ENCODE data around the gene DNER. TPM values are rescaled to one million over a fixed set of nuclear protein-coding genes. Genes with fewer than 3 reads are reported as not detected.

The DNER gene
- total RNA-seq, 1 experiment from 2014 or later = 8.4 TPM

DNA sequence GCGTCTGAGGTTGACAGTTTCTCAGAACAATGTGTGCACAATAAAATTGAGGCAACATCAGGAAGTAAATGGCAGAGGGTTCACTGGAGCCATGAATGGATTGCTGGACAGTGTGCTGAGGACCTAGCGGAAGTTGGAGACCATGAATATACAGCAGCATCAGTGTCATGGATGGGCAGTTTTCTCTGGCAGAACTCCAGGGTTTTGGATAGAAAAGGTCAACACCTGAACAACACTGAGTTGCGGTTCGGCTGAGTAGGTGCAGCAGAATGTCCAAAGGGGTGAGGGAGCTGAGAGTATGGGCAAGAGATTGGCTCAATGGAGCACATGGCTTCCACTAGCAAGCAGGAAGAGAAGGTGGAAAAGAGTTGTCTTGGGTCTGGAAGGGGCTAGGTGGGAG lies 73.7 kb downstream of the DNER start:
- intact Hi-C loops (cut with micrococcal nuclease; ENCODE audit: unreplicated experiment) = no loop called here
- BruUV-seq (replicated peaks) = no TSS peak
- POLR2A ChIA-PET (ENCODE audit: low non-redundant PET) = no interaction called here

DNA sequence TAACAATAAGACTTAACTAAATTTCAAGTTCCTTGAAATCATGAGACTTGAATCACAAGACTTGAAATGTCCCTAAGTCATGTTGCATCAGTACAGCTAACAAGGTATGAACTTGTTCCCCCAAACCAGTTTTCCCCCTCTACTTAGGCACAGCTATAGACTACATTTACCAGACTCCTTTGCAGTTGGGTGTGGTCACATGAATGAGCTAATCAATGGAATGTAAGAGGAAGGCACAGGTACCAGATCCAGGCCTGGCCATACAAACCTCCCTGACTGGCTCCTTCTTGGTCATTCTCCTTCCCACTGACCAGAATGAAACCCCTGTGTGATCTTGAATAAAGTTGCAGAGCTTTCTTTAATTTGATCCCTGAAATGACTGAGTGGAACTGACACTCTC lies 77.8 kb downstream of the DNER start:
- ChIA-PET POLR2A (ENCODE audit: low non-redundant PET) (no interaction called here), CTCF (no interaction called here)
- no peak overlapping the region for H3K4me3 ChIP-seq (ENCODE audit: low read depth, low read length, poor library complexity, severe bottlenecking)
- no peak overlapping the region for H3K27ac ChIP-seq (ENCODE audit: low read depth, low read length, poor library complexity, severe bottlenecking)
- H3K36me3 ChIP-seq (ENCODE audit: insufficient read depth, low read length, poor library complexity, severe bottlenecking) = no peaks in the 10 kb centered on the region
- no TSS peak for BruUV-seq (replicated peaks)
- H3K27me3 ChIP-seq (replicated peaks; ENCODE audit: insufficient read depth, low read depth, low read length, poor library complexity) = no peaks in the 10 kb centered on the region
- intact Hi-C loops (cut with micrococcal nuclease; ENCODE audit: unreplicated experiment) = no loop called here
- H3K4me1 ChIP-seq (ENCODE audit: insufficient read depth, low read length, poor library complexity, severe bottlenecking) = no peaks in the 10 kb centered on the region
- DNase-seq (ENCODE audit: low spot score) = no peak
- no peak for TF ChIP-seq CTCF (conservative IDR thresholded peaks at IDR 0.05; ENCODE audit: low read depth, low read length)
- TF ChIP-seq EZH2 (IDR thresholded peaks at IDR 0.05; ENCODE audit: borderline replicate concordance, low read depth, low read length, poor library complexity, severe bottlenecking) = no peak
- no peaks in the 10 kb centered on the region for H3K9me3 ChIP-seq (ENCODE audit: low read depth, low read length, poor library complexity, severe bottlenecking)

More for the DNA sequence above, 73.7 kb downstream of the DNER start:
- no peak for TF ChIP-seq CTCF (conservative IDR thresholded peaks at IDR 0.05; ENCODE audit: low read depth, low read length)
- no peak for TF ChIP-seq EZH2 (IDR thresholded peaks at IDR 0.05; ENCODE audit: borderline replicate concordance, low read depth, low read length, poor library complexity, severe bottlenecking)
- no peak overlapping the region for H3K27ac ChIP-seq (ENCODE audit: low read depth, low read length, poor library complexity, severe bottlenecking)
- H3K27me3 ChIP-seq (replicated peaks; ENCODE audit: insufficient read depth, low read depth, low read length, poor library complexity) = no peaks in the 10 kb centered on the region
- H3K9me3 ChIP-seq (ENCODE audit: low read depth, low read length, poor library complexity, severe bottlenecking) = no peaks in the 10 kb centered on the region
- H3K4me1 ChIP-seq (ENCODE audit: insufficient read depth, low read length, poor library complexity, severe bottlenecking) = no peaks in the 10 kb centered on the region
- DNase-seq (ENCODE audit: low spot score) = no peak
- no peaks in the 10 kb centered on the region for H3K36me3 ChIP-seq (ENCODE audit: insufficient read depth, low read length, poor library complexity, severe bottlenecking)
- no peak overlapping the region for H3K4me3 ChIP-seq (ENCODE audit: low read depth, low read length, poor library complexity, severe bottlenecking)
- CTCF ChIA-PET = no interaction called here

GRCh38 chr2:229635371-229635680 lies 79.0 kb downstream of the DNER start:
- TF ChIP-seq CTCF (conservative IDR thresholded peaks at IDR 0.05; ENCODE audit: low read depth, low read length) (no peak), EZH2 (IDR thresholded peaks at IDR 0.05; ENCODE audit: borderline replicate concordance, low read depth, low read length, poor library complexity, severe bottlenecking) (no peak)
- Histone ChIP-seq H3K36me3 (ENCODE audit: insufficient read depth, low read length, poor library complexity, severe bottlenecking) (no peaks in the 10 kb centered on the region), H3K27ac (ENCODE audit: low read depth, low read length, poor library complexity, severe bottlenecking) (no peak overlapping the region), H3K27me3 (replicated peaks; ENCODE audit: insufficient read depth, low read depth, low read length, poor library complexity) (no peaks in the 10 kb centered on the region), H3K4me3 (ENCODE audit: low read depth, low read length, poor library complexity, severe bottlenecking) (no peak overlapping the region), H3K9me3 (ENCODE audit: low read depth, low read length, poor library complexity, severe bottlenecking) (no peaks in the 10 kb centered on the region), H3K4me1 (ENCODE audit: insufficient read depth, low read length, poor library complexity, severe bottlenecking) (no peaks in the 10 kb centered on the region)
- POLR2A ChIA-PET (ENCODE audit: low non-redundant PET) = no interaction called here
- BruUV-seq (replicated peaks) = no TSS peak
- intact Hi-C loops (cut with micrococcal nuclease; ENCODE audit: unreplicated experiment) = no loop called here
- DNase-seq (ENCODE audit: low spot score) = no peak
- CTCF ChIA-PET = no interaction called here
